Breast epithelium (tissue), 3 donors: ENCODE measurements around the gene PAXIP1.

ENCODE experiments used
- CTCF ChIP-seq, 3 donors: fragments of 450-650 bp; IDR thresholded peaks; one replicate each; pipeline ENCODE4 v1.5.1; 2016 to 2017; ENCODE audit warnings: antibody characterized with exemption in 3 of 3, mild to moderate bottlenecking in 3 of 3, moderate library complexity in 3 of 3
- POLR2A ChIP-seq: fragments of 450-650 bp; IDR thresholded peaks from one replicate; pipeline ENCODE4 v1.6.1; 2016; ENCODE audit warnings: antibody characterized with exemption, mild to moderate bottlenecking, moderate library complexity

DNA sequence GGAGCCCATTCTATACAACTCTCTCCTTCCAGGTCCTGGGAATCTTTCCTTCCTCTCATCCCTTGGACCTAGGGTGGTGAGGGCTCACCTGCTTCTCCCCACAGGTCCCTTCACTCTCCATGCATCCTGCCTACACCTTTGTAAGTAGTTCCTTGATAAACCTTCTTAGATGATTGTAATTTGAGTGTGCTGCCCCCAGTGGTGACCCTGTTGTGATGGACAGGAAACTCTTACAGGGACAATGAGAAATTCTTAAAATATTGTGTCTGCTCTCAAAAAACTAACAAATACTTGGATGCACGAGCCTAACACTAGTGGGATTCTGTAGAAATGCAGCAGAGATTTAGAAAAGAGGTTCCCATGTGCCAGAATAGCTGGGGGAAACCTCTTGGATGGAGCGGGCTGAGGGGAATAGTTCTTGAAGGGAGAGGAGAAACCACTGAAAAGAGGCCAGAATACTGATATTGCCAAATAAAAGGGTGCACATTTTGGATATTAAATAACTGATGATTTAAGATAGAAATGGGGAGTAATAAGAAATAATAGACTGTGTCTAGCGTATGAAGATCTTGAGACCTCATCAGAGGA, 6.7 kb upstream of the PAXIP1 start:
- TF ChIP-seq CTCF (IDR thresholded peaks at IDR 0.05) (no peak), POLR2A (no peak)
